T-cell (primary cell): ENCODE results near the gene BRMS1L. TPM values are rescaled to one million over a fixed set of nuclear protein-coding genes. Genes with fewer than 3 reads are reported as not detected.

ENCODE experiments used
- total RNA-seq, 35 experiments: library from RNA in 6 of 35; stranded (reverse) in 6 of 35; fragments of 120-200 nt in 1 of 35; gene quantifications; one replicate each; pipeline versions ENCODE4 v1.2.1 to v1.2.4 and lab custom pipeline; 2013 to 2026

BRMS1L gene
- total RNA-seq, 5 donors from 2014 or later (not counting 1 experiment from before 2014, with no cell fraction given), result 3.9 to 7.7 (median 5.4) TPM

Other genes starting within 250 kb of the BRMS1L start
- gene RALGAPA1, start 17.0 kb upstream of the BRMS1L start, total RNA-seq, result 10 to 100 TPM; 65.1 to 88.9 (median 82.9) TPM